Measurements from ENCODE around the gene TRAPPC14. TPM values are rescaled to one million over a fixed set of nuclear protein-coding genes. Genes with fewer than 3 reads are reported as not detected.

The TRAPPC14 gene
- total and polyA plus RNA-seq, 2 of the 8 experiments (the other 6 are each of a cell fraction or from before 2014, with no cell fraction given): 11.9 to 22.1 TPM

GRCh38 chr7:100152404-100152803 is 6.1 kb downstream of the TRAPPC14 start (continued):
- TF ChIP-seq NRF1 (IDR thresholded peaks at IDR 0.05; ENCODE audit: low read depth, low read length): no peak
- TF ChIP-seq SP1 (IDR thresholded peaks at IDR 0.05; ENCODE audit: low read depth, low read length): no peak
- no peak for TF ChIP-seq CEBPB (IDR thresholded peaks at IDR 0.05; ENCODE audit: low read depth, low read length)
- TF ChIP-seq SUZ12 (IDR thresholded peaks at IDR 0.05; ENCODE audit: low read length): no peak
- TF ChIP-seq CHD7 (IDR thresholded peaks at IDR 0.05; ENCODE audit: insufficient replicate concordance, low read length): no peak

Data from H1 (cell line).